Myocyte (in vitro differentiated cells): ENCODE data around the gene CIRBP. TPM values are rescaled to one million over a fixed set of nuclear protein-coding genes. Genes with fewer than 3 reads are reported as not detected.

ENCODE experiments used
- DNase-seq: peaks from one replicate; pipeline ENCODE4 v3.0.0-alpha.2; 2012; ENCODE audit warnings: low read depth
- total RNA-seq: library from RNA; depleted of rRNA; stranded (reverse); fragments of >200 nt; gene quantifications from 2 replicates; pipeline ENCODE4 v1.2.3, GENCODE V29; 2014

Gene CIRBP
- total RNA-seq, 1 donor from 2014 or later: 497 TPM

DNA sequence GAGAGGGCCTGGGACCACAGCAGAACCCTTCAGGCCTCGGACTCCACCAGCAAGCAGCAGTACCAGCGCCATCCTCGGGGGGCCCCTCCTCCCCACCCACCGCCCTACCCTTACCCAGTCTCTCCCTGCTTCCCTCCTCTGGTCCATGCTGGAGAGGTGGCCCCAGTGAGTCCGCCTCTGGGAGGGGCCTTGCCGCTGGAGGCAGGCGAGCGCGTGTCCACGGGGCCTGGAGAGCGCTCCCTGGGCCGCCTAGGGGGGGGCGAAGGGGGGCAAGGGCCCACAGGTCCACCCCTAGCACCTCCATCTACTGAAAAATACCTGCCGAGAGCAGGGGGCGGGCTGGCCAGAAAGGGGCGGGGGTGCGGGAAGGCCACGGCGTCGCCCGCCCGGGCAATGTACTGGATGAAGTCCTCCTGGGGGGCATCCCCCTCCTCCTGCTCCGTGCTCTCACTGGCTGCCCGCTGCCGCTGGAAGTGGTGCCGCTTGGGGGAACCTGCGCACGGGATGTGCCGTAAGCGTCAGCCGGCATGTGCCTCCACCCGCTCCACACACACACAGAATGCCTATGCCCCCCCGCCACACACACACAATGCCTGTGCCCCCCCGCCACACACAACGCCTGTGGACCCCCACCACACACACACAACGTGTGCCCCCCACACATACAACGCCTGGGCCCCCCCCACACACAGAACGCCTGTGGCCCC lies 38.2 kb upstream of the CIRBP start:
- no peak for DNase-seq

- DNase-seq: no peak
Measured at GRCh38 chr19:1231729-1232637, 37.1 kb upstream of the CIRBP start.

DNA sequence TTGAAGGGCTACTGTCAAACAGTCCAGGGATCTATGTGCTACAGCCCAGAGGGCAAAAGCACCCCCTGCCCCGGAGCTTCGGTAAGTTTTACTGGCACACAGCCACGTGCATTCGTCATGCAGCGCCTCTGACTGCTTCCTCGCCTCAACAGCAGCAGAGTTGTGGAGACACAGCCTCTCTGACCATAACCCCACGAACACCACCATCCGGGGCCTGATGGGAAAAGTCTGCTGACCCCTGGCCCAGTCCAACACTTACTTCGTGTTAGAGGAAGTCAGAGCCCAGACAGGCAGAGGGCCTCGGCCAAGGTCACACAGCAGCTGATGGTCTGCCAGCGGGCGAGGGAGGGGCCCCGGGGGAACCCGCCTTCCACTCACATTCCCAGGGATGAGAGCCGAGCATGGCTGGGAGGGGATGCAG lies 36.5 kb upstream of the CIRBP start:
- DNase-seq: no peak

- no peak for DNase-seq
Measured at GRCh38 chr19:1233115-1233667, 35.9 kb upstream of the CIRBP start.

- DNase-seq: no peak
Measured at GRCh38 chr19:1234051-1234954, 34.8 kb upstream of the CIRBP start.

DNA sequence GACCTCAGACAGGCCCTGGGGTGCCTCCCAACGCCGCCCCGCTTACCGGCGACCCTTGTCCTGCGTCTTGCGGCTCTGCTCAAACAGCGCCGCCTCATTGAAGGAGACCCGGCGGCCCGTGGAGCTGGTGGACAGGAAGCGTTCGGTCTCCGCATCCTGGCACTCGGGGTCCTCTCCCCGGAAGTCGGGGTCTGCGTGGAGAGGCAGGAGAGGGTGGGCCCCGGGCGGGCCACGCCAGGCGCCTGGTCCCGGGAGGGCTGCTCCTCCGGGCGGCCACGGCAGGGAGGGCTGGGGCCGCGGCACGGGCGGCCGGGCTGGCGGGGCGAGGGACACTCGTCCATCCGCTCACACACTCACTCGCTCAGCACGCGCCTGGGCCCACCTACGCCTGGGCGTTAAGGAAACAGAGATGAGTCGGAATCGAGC lies 34.2 kb upstream of the CIRBP start:
- no peak for DNase-seq

GRCh38 chr19:1235625-1236538 lies 33.2 kb upstream of the CIRBP start:
- no peak for DNase-seq

GRCh38 chr19:1236576-1236975 lies 32.6 kb upstream of the CIRBP start:
- no peak for DNase-seq

- DNase-seq: no peak
Measured at GRCh38 chr19:1237027-1237659, 32.0 kb upstream of the CIRBP start.

DNA sequence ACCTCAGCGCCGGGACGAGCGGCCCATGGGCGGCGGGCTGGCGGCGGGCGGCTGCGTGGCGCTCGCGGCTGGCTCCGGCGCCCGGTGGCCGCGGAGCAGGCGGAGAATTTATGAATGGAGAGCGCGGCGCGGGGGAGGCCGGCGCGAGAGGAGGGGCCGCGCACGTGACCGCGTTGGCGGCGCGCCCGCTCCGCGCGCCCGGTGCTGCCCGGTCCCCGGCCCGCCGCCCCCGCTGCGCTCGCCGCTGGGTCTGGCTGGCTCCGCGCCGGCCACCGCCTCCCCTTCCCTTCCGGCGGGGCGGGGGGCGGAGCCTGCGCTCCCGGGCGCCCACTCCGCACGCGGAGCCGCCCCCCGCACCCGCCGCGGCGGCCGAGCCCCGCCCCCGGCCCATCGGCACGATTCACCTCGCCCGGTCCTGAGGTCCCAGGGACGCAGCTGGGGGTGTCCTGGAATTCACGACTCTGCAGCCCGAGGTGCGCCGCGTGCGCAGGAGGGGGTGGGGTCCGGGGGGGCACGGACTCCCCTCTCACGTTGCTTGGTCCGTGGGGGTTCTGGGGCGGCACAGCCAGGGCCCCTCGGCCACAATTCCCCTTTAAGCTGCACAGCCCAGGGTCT lies 31.3 kb upstream of the CIRBP start, which contains the start of gene CBARP:
Gene CBARP, minus strand, starts transcription at position 252 of the 615 bp plus-strand sequence. CDS start 1,905 bp downstream, outside the sequence.
- no peak for DNase-seq

DNA sequence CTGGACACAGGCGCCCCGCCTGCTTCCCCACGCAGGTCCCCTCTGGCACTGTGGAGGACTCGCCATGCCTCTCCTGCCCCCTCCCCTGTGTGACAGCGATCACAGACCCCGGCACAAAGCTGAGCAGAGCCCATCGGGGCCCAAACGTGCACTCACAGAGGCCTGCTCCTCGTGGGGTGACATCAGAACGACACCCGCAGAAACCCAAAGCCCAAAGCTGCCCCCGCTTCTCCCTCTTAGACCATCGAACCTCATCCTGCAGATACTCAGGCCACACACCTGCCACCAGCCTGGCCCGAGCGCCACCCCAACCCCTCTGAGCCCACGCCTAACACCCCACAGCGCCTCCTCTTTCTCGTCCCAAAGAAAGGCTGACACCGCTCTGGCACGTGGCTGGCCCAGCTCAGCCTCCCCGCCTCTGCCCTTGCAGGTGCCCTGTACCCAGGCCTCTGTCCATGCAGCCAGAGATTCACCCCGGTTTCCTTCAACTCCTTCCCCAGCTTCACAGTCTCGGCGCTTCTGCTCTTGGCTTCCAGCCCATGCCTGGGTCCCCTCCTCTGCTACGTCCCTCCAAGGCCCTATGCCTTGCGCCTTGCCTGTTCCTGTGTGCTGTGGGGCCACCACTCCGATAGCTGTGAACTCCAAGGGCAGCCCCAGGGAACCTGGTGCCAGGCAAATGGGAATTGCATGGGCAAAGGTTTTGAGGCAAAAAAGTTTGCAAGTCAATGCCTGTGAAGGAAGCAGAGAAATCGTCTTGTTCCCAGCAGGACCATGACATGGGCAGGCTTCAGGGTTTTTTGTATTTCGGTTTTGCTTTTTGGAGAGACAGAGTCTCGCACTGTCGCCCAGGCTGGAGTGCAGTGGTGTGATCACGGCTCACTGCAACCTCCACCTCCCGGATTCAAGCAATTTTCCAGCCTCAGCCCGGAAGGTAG lies 30.5 kb upstream of the CIRBP start:
- no peak for DNase-seq

DNA sequence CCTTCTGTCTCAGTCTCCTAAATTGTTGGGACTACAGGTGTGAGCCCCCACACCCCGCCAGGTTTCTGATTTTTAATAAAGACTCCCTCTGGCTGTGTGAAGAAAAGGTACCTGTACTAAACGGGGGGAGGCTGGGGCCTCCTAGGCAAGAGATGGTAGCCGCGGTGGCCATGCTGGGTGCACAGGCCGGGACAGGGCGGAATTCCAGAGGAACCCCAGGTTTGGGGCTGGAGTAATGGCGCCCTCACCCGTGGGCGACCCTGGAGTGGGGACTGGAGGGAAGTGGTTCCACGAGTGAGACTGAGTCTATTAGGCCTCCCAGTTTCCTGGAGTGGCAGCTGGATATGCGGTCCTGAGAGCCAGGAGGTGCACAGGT lies 29.7 kb upstream of the CIRBP start:
- no peak for DNase-seq

GRCh38 chr19:1239796-1240737 lies 29.1 kb upstream of the CIRBP start:
- DNase-seq: peak; percentile 87

GRCh38 chr19:1240925-1241324 lies 28.2 kb upstream of the CIRBP start:
- no peak for DNase-seq

DNA sequence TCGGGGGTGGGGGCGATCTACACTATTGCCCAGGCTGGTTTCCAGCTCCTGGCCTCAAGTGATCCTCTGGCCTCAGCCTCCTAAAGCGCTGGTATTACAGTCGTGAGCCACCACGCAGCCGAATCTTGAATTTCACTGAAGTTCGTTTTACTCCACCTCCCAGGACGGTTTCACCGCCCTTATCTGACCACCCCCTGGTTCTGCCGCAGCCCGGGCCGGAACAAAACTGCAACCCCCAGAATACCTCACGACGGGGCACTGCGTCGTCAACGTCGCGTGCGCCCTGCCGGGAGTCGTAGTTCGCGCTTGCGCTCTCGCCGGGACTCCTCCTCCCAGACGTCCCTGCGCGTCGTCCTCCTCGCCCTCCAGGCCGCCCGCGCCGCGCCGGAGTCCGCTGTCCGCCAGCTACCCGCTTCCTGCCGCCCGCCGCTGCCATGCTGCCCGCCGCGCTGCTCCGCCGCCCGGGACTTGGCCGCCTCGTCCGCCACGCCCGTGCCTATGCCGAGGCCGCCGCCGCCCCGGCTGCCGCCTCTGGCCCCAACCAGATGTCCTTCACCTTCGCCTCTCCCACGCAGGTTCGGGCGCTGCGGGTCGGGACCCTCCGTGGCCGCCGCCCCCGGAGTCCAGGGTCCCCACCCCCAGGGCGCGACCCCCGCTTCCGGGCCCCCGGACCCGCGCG lies 27.6 kb upstream of the CIRBP start, which contains the start of gene ATP5F1D:
Gene ATP5F1D, plus strand, starts transcription at position 335 of the 679 bp plus-strand sequence. Its CDS starts 100 bp downstream, at position 435.
- peak; percentile 94 for DNase-seq
